HG03097 (cell line): ENCODE measurements around the gene GFOD1.

Source experiments
- ATAC-seq: cut with Tn5 transposase; IDR thresholded peaks from one replicate; pipeline ENCODE4 v1.9.1; 2021; ENCODE audit not compliant: unreplicated experiment, low FRiP score

The GFOD1 gene, protein sequence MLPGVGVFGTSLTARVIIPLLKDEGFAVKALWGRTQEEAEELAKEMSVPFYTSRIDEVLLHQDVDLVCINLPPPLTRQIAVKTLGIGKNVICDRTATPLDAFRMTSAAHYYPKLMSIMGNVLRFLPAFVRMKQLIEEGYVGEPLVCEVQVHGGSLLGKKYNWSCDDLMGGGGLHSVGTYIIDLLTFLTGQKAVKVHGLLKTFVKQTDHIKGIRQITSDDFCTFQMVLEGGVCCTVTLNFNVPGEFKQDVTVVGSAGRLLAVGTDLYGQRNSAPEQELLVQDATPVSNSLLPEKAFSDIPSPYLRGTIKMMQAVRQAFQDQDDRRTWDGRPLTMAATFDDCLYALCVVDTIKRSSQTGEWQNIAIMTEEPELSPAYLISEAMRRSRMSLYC

DNA sequence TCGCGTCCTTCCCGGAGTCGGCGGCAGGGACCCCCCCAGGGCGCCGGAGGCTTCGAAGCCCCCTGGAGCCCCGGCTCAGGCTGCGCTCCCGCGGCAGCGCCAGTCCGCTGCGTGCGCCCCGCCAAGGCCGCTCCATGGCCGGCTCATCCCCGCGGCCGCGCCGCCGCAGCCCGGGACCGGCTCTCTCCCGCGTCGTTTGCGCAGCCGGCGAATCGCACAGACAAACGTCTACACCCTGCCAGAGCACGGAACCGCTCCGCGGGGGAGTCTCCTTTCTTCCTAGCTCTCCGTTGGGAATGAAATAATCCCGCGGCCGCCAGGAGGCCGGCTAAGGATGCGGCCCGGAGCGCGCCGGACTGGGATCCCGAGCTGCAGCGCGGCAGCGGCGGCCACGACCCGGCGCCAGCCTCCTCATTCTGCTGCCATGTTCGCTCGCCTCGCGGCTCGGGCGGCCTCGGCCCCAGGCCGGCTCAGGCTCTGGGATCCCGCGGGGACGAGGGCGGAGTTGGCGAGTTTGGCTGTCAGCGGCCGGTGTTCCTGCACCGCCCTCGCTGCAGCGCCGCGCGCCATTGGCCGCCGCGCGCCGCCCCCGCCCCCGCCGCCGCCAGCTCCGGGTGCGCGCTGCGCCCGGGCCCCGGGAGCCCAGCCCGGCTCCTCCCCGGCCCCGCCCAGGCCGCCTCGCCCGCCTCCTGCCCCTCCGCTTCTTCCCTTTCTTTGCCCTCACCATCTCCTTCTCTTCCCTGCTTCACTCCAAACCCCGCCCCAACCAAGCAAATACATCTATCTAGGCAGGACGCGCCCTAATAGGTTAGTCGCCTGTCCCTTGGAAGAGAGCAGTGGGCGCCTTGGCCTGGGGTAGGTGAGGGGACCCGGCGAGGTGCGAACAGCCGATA, at the start of gene GFOD1:
Gene GFOD1 (minus strand): TSS at position 479 of the 893 bp plus-strand sequence. CDS start 710 bp downstream, outside the sequence.
- peak; percentile 69 for ATAC-seq

DNA sequence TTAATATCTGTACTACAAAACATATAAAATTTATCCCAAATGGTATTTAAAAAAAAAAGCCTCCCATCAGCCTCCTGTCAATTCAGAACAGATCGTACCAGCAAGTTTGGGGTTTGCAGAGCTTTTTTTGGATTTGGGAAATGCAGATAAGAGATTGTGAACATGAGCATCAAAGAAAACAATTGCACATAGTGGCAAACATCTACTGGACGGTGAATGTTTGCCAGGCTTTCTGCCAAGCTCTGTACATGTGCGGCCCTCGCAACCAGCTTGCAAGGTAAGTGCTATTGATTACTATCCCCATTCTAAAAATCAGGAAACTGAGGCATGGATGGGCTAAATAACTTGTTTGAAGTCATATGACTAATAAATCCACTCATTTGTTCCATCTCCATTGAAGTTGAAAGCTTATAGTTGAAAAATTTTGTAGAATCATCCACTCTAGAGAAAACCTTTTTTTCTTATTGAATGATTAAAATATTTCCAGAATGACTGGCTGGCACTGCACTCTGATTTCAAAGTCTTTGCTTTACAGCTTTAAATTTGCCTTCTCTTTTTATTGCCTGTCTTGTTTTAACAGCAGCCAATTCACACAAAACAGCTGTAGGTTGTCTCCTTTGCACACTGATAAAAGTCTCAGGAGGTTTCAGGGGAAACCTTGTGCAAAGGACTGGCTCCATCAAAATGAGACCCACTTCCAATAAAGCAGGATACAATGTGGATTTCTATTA, 49.6 kb upstream of the GFOD1 start:
- no peak for ATAC-seq

DNA sequence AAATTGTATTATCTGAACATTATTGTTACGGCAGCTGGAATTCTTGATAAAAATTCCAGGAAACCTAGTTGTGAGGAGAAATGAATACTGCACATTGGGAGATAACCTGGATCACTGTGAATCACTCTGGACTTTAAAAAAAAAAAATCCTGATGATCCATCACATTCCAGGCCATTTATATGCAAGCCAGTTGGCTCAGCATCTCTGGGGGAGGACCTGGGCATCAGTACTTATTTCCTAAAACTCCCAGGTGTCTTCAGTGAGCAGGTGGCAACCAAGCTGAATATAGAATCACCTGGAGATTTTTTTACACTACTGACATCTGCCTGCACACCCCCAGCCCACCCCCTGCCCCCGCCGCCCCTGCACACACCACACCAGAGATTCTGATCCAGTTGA, 47.9 kb upstream of the GFOD1 start:
- no peak for ATAC-seq

- ATAC-seq = no peak
Observed at GRCh38 chr6:13534536-13534935, 47.1 kb upstream of the GFOD1 start.

- ATAC-seq = no peak
Observed at GRCh38 chr6:13531956-13532355, 44.6 kb upstream of the GFOD1 start.

- ATAC-seq = no peak
Observed at GRCh38 chr6:13528777-13529343, 41.5 kb upstream of the GFOD1 start.

GRCh38 chr6:13528232-13528631, 40.8 kb upstream of the GFOD1 start:
- no peak for ATAC-seq

GRCh38 chr6:13527671-13528056, 40.3 kb upstream of the GFOD1 start:
- ATAC-seq = no peak

- ATAC-seq = peak; percentile 74
Observed at GRCh38 chr6:13526727-13527670, 39.6 kb upstream of the GFOD1 start.

DNA sequence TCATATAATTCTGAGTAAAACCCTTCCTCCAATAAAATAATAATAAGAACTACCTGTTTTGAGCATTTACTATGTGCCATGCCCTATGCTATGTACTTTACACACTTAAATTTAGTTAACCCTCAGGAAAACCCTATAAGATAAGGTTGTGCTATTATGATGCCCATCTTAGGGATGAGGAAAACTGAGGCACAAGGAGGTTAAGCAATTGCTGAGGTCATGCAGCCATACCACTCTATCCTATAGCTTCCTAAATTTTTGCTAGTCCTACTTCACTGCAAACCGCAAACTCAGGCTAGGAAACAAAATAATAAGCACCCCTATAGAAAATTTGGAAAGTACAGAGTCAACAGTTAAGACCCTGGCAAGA, 38.9 kb upstream of the GFOD1 start:
- ATAC-seq = no peak

DNA sequence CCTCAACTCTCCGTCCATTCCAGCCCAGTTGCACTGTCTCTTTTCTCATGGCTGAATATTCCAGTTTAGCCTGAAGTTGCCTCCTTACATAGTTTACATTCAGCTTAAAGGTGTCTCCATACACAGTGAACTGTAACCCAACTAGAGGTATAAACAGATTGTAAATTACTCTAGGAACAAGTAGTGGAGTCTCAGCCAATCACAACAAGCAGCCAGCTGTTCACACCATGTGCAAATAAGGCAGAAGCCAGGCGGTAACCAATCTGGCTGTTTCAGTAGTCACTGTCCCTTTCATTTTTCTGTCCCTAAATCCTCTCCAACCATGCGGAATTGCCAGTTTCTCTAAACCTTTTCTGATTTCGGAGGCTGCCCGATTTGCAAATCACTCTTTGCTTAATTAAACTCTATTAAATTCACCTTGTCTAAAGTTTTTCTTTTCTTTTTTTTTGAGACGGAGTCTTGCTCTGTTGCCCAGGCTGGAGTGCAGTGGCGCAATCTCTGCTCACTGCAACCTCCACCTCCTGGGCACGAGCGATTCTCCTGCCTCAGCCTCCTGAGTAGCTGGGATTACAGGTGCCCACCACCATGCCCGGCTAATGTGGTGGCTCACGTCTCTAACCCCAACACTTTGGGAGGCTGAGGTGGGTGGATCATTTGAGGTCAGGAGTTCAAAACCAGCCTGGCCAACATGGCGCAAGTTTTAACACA, 37.6 kb upstream of the GFOD1 start:
- ATAC-seq = no peak

DNA sequence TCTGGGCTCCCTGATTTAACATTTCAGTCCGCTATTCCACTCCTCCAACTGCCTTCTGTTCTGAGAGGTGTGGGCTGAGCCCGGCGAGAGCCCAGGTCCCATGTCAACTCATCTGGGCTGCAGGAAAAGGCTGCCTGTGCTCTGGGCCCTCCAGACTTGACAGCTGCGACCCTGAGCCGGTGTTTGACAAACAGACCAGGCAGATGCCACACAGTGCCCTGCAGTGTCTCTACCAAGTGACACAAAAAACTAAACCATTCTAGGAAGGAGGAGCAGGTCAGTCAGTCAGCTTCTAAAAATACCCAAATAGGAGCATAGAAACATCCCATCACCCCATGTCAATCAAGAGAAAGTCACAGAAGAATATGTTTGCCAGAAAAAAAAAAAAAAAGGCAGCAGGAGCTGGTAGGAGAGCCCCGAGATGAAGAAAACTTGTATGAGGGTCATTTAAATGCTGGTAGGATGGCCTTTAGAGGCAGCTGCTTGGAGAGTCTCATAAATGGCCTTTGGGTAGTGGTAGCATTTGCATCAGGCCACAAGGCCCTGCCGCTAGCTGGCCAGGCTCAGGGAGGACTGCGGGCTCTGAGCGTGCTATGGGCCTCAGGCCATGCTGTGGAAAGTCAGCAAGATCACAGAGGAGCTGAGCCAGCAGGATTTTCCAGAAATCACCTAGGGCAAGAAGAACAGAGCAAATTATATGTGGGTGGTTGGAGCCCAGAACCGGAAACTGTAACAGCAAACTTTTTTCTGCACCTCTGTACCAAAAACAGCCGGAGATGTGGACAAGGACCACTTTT, 36.6 kb upstream of the GFOD1 start:
- ATAC-seq = no peak

DNA sequence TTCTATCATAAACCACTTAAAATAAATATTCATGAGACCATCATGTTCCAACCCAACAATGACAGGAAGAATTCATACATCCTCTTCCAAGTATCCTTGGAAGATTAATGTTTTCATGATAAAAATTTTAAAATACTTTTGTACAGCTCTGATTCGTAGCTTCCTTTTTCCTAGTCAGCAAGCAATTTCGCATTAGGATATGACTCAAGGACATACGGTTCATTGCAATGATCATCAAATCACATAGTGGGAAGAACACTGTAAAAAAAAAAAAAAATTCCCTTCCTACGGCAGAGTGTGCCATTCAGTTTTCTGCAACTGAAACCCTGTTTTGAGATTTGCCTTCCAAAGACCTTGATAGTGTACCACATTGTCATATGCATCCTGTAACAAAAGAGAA, 35.3 kb upstream of the GFOD1 start:
- no peak for ATAC-seq

DNA sequence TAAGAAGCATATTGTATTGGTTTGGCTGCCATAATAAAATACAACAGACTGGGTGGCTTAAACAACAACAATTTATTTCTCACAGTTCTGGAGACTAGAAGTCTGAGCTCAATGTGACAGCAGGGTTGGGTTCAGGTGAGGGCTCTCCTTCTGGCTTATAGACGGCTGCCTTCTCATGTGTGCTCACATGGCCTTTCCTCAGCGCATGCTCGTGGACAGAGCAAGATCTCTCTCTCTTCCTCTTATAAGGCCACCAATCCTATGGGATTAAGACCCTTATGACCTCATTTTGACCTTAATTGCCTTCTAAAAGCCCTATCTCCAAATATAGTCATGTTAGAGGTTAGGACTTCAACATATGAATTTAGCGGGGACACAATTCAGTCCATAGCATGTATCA, 32.4 kb upstream of the GFOD1 start:
- ATAC-seq = no peak

DNA sequence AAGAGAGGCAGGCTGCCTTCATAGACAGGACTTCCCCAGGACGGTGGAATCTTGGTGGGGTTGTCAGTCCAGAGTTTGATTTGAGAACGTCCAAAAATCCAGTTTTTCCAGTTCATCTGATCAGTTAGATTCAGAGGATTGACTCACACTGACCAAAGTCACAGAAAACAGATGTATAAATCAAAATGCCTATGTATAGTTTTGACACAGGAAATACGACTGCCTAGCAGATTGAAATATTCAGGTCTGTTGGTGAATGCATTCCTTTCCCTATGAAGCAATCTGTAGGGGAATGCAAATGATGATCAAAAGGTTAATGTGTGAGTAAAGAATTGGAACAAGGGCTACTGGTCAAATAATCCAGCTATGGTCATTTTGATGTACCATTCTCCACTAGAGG, 29.7 kb upstream of the GFOD1 start:
- ATAC-seq = no peak

GRCh38 chr6:13515912-13516311, 28.5 kb upstream of the GFOD1 start:
- ATAC-seq = no peak

- ATAC-seq = no peak
Observed at GRCh38 chr6:13513626-13514502, 26.5 kb upstream of the GFOD1 start.
